GM15510 (cell line): ENCODE data around the gene TOP1.

Experiments
- POLR2A ChIP-seq: IDR thresholded peaks from 3 replicates; pipeline ENCODE4 v1.6.1; 2011; ENCODE audit warnings: borderline replicate concordance; ENCODE audit not compliant: insufficient read length; ENCODE audit errors: extremely low read depth

Gene TOP1

DNA sequence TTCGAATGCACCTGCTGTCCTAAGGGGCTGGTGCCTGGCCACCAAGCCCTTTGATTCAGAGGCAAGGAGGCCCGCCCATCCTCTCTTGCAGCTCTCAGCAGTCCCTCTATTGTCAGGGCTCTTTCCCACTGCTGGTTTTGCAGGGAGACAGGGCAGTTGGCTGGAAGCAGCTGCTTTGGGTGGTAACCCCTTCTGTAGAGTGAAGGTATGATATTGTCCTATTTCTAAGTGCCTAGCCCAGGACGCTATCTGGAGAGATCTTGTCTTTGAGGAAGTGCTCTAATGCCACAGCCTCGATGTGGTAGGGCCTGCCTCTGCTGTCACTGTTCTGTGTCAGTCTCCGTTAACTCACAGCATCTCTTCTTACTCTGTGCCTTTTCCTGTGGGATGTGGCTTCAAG lies 114.3 kb downstream of the TOP1 start:
- no peak for TF ChIP-seq POLR2A

GRCh38 chr20:41143354-41143753 lies 114.7 kb downstream of the TOP1 start:
- TF ChIP-seq POLR2A: no peak

- TF ChIP-seq POLR2A: no peak
These were observed 116.7 kb downstream of the TOP1 start for GRCh38 chr20:41145317-41145716.

- no peak for TF ChIP-seq POLR2A
These were observed 117.4 kb downstream of the TOP1 start for GRCh38 chr20:41145821-41146620.

DNA sequence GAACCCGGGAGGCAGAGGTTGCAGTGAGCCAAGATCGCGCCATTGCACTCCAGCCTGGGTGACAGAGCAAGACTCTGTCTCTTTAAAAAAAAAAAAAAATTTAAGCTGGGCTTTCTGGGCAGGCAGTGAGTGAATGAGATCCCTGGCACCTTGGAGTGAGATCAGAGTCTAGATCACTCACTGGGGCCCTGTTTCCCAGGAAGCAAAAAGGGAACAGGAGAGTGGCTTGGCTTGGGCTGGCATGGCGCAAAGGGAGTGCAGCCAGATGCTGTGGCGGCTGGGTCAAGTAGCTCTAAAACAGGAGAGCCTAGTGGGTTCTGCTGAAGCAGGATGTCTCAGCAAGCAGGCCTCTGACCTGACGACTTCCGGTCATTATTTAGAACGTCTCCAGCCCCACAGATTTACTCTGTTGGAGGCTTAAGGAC lies 119.2 kb downstream of the TOP1 start:
- TF ChIP-seq POLR2A: no peak

DNA sequence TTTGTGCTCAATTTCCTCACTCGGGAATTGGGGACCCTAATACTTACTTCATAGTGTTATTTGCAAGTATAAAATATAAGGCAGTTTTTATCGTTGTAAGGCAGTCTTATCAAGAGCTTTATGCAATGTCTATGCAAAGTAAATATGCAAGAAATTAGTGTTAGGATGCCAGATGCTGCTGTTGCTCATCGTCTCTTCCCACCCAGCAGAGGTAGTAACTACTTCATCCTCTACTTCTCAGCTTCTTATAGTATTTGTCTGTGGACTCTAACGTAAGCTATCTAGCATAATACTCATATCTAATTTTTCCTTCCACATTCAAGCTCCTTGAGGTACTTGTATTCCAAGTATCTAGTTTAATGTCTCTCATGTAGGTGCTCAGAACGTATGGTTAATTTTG lies 120.3 kb downstream of the TOP1 start:
- no peak for TF ChIP-seq POLR2A

- no peak for TF ChIP-seq POLR2A
These were observed 122.0 kb downstream of the TOP1 start for GRCh38 chr20:41150664-41151063.

DNA sequence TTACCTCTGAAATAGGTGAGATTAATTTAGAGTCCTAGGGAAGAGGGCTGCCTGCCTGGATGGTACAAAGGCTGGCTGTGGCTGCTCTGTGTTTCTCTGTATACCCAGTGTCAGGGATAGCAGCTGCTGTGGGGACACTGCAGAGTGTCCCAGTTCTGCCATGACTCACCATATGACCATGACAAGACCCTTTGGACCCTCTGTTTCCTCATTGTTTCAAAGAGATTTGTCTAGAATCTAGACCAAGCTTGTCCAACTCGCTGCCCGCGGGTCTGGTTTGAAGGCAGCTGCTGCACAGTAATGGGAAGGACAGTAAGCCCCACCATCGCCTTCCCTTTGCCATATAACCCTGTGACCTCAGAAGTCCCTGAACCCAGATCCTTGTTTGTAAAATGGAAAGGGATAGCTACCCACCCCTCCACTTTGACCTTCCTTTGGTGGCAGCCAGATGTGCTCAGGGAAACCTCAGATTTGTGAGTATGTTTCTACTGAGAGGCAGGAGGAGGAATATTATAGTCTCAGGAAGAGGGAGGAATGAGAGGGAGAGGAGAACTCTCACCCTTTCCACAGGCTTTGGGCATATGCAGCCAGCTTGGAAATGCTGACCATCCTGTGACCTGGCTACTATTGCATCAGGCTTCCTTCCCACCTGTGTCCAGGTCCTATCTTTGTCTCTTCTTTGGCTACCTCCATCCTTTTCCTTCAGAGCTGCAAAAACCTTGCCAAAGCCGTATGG lies 122.7 kb downstream of the TOP1 start:
- no peak for TF ChIP-seq POLR2A

- TF ChIP-seq POLR2A: no peak
These were observed 123.6 kb downstream of the TOP1 start for GRCh38 chr20:41152108-41152757.

- no peak for TF ChIP-seq POLR2A
These were observed 126.0 kb downstream of the TOP1 start for GRCh38 chr20:41154436-41155176.

- no peak for TF ChIP-seq POLR2A
These were observed 126.6 kb downstream of the TOP1 start for GRCh38 chr20:41155261-41155660.

- TF ChIP-seq POLR2A: no peak
These were observed 129.5 kb downstream of the TOP1 start for GRCh38 chr20:41158082-41158625.

GRCh38 chr20:41159547-41159946 lies 130.9 kb downstream of the TOP1 start:
- no peak for TF ChIP-seq POLR2A

- TF ChIP-seq POLR2A: no peak
These were observed 132.1 kb downstream of the TOP1 start for GRCh38 chr20:41160686-41161085.
